ENCODE measurements around the gene TCERG1L. TPM values are rescaled to one million over a fixed set of nuclear protein-coding genes. Genes with fewer than 3 reads are reported as not detected.

TCERG1L gene
- polyA plus RNA-seq, 1 experiment: not detected

- Histone ChIP-seq H3K4me3 (ENCODE audit: low read depth, low read length) (no peak overlapping the region), H3K27me3 (ENCODE audit: control insufficient read depth, insufficient read depth, low read length) (no peaks in the 10 kb centered on the region), H3K36me3 (ENCODE audit: control insufficient read depth, insufficient read depth, low read length) (no peaks in the 10 kb centered on the region)
- POLR2A ChIA-PET: no interaction called here
- no peak for TF ChIP-seq CTCF (IDR thresholded peaks at IDR 0.05; ENCODE audit: insufficient read depth, low read depth, low read length)
- CTCF ChIA-PET: no interaction called here
- DNase-seq (ENCODE audit: low read depth): no peak
Measured at GRCh38 chr10:131144711-131145375, 166.7 kb downstream of the TCERG1L start.

- Histone ChIP-seq H3K27me3 (ENCODE audit: control insufficient read depth, insufficient read depth, low read length) (no peaks in the 10 kb centered on the region), H3K4me3 (ENCODE audit: low read depth, low read length) (no peak overlapping the region), H3K36me3 (ENCODE audit: control insufficient read depth, insufficient read depth, low read length) (no peaks in the 10 kb centered on the region)
- POLR2A ChIA-PET: no interaction called here
- TF ChIP-seq CTCF (IDR thresholded peaks at IDR 0.05; ENCODE audit: insufficient read depth, low read depth, low read length): no peak
- no peak for DNase-seq (ENCODE audit: low read depth)
- CTCF ChIA-PET: no interaction called here
Measured at GRCh38 chr10:131144196-131144595, 167.3 kb downstream of the TCERG1L start.

GRCh38 chr10:131143425-131144165, 167.9 kb downstream of the TCERG1L start:
- ChIA-PET POLR2A (no interaction called here), CTCF (no interaction called here)
- TF ChIP-seq CTCF (IDR thresholded peaks at IDR 0.05; ENCODE audit: insufficient read depth, low read depth, low read length): no peak
- Histone ChIP-seq H3K27me3 (ENCODE audit: control insufficient read depth, insufficient read depth, low read length) (no peaks in the 10 kb centered on the region), H3K36me3 (ENCODE audit: control insufficient read depth, insufficient read depth, low read length) (no peaks in the 10 kb centered on the region), H3K4me3 (ENCODE audit: low read depth, low read length) (no peak overlapping the region)
- DNase-seq (ENCODE audit: low read depth): no peak

- DNase-seq (ENCODE audit: low read depth): no peak
- H3K4me3 ChIP-seq (ENCODE audit: low read depth, low read length): no peak overlapping the region
- no peaks in the 10 kb centered on the region for H3K36me3 ChIP-seq (ENCODE audit: control insufficient read depth, insufficient read depth, low read length)
- ChIA-PET POLR2A (no interaction called here), CTCF (no interaction called here)
- TF ChIP-seq CTCF (IDR thresholded peaks at IDR 0.05; ENCODE audit: insufficient read depth, low read depth, low read length): no peak
- no peaks in the 10 kb centered on the region for H3K27me3 ChIP-seq (ENCODE audit: control insufficient read depth, insufficient read depth, low read length)
Measured at GRCh38 chr10:131142517-131143380, 168.8 kb downstream of the TCERG1L start.

Data from BJ (cell line).